PC-3 (cell line): Measurements from ENCODE around the gene MAMDC4. TPM values are rescaled to one million over a fixed set of nuclear protein-coding genes. Genes with fewer than 3 reads are reported as not detected.

Source experiments
- ATAC-seq: fragments of 200-7000 bp; cut with Tn5 transposase; 2 replicates; pipeline ENCODE4 v1.9.1; 2020; ENCODE audit warnings: mild to moderate bottlenecking, moderate library complexity
- BruUV-seq: library from RNA; stranded (reverse); fragments of 400-500 nt; replicated peaks from 2 replicates; lab custom pipeline; 2021; lab: Mats Ljungman, UMichigan
- CTCF ChIA-PET: fragments of 300-600 bp; sonication (Branson Sonifier 250); formaldehyde crosslinking; loops from one replicate; lab custom pipeline; 2022; ENCODE audit warnings: antibody characterized with exemption; lab: Charles Lee
- POLR2A ChIA-PET: fragments of 300-600 bp; sonication (Branson Sonifier 250); formaldehyde crosslinking; loops from one replicate; lab custom pipeline; 2022; ENCODE audit warnings: antibody characterized with exemption; ENCODE audit not compliant: unreplicated experiment; lab: Charles Lee
- DNase-seq: peaks from one replicate; pipeline ENCODE4 v3.0.0-alpha.2; 2015
- H2AFZ ChIP-seq: fragments of 300-600 bp; sonication (generic); 2 replicates; pipeline ENCODE4 v1.6.0; 2016; ENCODE audit warnings: antibody characterized with exemption, low read length
- H3F3A ChIP-seq: fragments of 300-600 bp; sonication (generic); one replicate; pipeline ENCODE4 v1.6.0; 2017; ENCODE audit warnings: antibody characterized with exemption, low read length, control low read depth, mild to moderate bottlenecking; ENCODE audit not compliant: unreplicated experiment
- H3K27ac ChIP-seq: fragments of 300-600 bp; sonication (generic); 2 replicates; pipeline ENCODE4 v1.5.1; 2016; ENCODE audit warnings: mild to moderate bottlenecking, low read length
- H3K27me3 ChIP-seq: fragments of 300-600 bp; sonication (generic); 2 replicates; pipeline ENCODE4 v1.6.1; 2016; ENCODE audit warnings: low read length, mixed read lengths
- H3K36me3 ChIP-seq: fragments of 300-600 bp; sonication (generic); 2 replicates; pipeline ENCODE4 v1.6.1; 2016; ENCODE audit warnings: low read depth, mixed run types, low read length, mixed read lengths
- H3K4me1 ChIP-seq: fragments of 300-600 bp; sonication (generic); 2 replicates; pipeline ENCODE4 v1.5.1; 2016; ENCODE audit warnings: low read length; ENCODE audit not compliant: insufficient read depth
- H3K4me2 ChIP-seq: fragments of 300-600 bp; sonication (generic); 2 replicates; pipeline ENCODE4 v1.6.0; 2016; ENCODE audit warnings: low read length
- H3K4me3 ChIP-seq: fragments of 300-600 bp; sonication (generic); 2 replicates; pipeline ENCODE4 v1.5.1; 2016; ENCODE audit warnings: mild to moderate bottlenecking, low read length, mixed read lengths
- H3K79me2 ChIP-seq: fragments of 300-600 bp; sonication (generic); 2 replicates; pipeline ENCODE4 v1.6.1; 2017; ENCODE audit warnings: low read length, mixed read lengths
- H3K9ac ChIP-seq: fragments of 300-600 bp; sonication (generic); 2 replicates; pipeline ENCODE4 v1.6.0; 2016; ENCODE audit warnings: mild to moderate bottlenecking, low read length
- H3K9me2 ChIP-seq: fragments of 300-600 bp; sonication (generic); replicated peaks from 2 replicates; pipeline ENCODE4 v1.6.1; 2016; ENCODE audit warnings: mixed run types, low read length, mixed read lengths
- H3K9me3 ChIP-seq: fragments of 300-600 bp; sonication (generic); 2 replicates; pipeline ENCODE4 v1.6.1; 2016; ENCODE audit warnings: low read length, mixed read lengths
- H4K20me1 ChIP-seq: fragments of 300-600 bp; sonication (generic); 2 replicates; pipeline ENCODE4 v1.6.1; 2016; ENCODE audit warnings: low read length, mixed read lengths
- EZH2 ChIP-seq: fragments of 300-600 bp; sonication (generic); IDR thresholded peaks from one replicate; pipeline ENCODE4 v1.6.1; 2017; ENCODE audit warnings: antibody characterized with exemption, mild to moderate bottlenecking, low read length; ENCODE audit not compliant: unreplicated experiment
- EZH2phosphoT487 ChIP-seq: fragments of 300-600 bp; sonication (generic); IDR thresholded peaks from 2 replicates; pipeline ENCODE4 v1.6.1; 2018; ENCODE audit warnings: mild to moderate bottlenecking, antibody characterized with exemption, low read length, borderline replicate concordance
- intact Hi-C: fragments of 100-400 bp; cut with micrococcal nuclease; formaldehyde crosslinking; loops from 2 replicates; pipeline ENCODE4 v1.9.0; 2023
- total RNA-seq: library from RNA; depleted of rRNA; stranded (reverse); fragments of >200 nt; gene quantifications from 2 replicates; pipeline ENCODE4 v1.2.3, GENCODE V29; 2014
- TF ChIP-seq, protein P1 (sequence below): fragments of 300-600 bp; sonication (generic); conservative IDR thresholded peaks from 2 replicates; pipeline ENCODE4 v1.5.1; 2017; ENCODE audit warnings: antibody characterized with exemption, low read depth, mild to moderate bottlenecking, low read length

MAMDC4 gene
- total RNA-seq, 1 experiment from 2014 or later, result 3.0 TPM

DNA sequence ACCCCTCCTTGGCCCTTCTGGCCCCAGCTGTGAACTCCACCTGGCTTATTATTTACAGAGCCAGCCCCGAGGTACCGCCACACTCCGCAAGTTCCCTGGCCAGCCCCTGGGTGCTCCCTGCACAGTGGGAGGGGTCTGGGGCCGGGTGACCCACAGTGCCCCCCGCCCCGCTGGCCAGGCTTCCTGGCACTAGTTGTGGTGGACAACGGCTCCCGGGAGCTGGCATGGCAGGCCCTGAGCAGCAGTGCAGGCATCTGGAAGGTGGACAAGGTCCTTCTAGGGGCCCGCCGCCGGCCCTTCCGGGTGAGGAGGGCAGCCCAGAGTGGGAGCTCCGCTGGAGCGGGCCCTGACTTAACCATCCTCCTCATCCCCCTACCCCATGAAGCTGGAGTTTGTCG, 3.9 kb downstream of the MAMDC4 start:
- no peaks in the 10 kb centered on the region for H3K27me3 ChIP-seq
- intact Hi-C loops, result no loop called here
- H3K9me3 ChIP-seq, result no peaks in the 10 kb centered on the region
- no peak overlapping the region for H3K4me2 ChIP-seq
- no peak overlapping the region for H3K4me3 ChIP-seq
- no peak overlapping the region for H2AFZ ChIP-seq
- H3K27ac ChIP-seq, result no peak overlapping the region
- H3F3A ChIP-seq, result no peaks in the 10 kb centered on the region
- ATAC-seq (no peak), DNase-seq (no peak)
- no peaks in the 10 kb centered on the region for H4K20me1 ChIP-seq
- TF ChIP-seq EZH2phosphoT487 (no peak), EZH2 (no peak)
- TF ChIP-seq, protein P1, sequence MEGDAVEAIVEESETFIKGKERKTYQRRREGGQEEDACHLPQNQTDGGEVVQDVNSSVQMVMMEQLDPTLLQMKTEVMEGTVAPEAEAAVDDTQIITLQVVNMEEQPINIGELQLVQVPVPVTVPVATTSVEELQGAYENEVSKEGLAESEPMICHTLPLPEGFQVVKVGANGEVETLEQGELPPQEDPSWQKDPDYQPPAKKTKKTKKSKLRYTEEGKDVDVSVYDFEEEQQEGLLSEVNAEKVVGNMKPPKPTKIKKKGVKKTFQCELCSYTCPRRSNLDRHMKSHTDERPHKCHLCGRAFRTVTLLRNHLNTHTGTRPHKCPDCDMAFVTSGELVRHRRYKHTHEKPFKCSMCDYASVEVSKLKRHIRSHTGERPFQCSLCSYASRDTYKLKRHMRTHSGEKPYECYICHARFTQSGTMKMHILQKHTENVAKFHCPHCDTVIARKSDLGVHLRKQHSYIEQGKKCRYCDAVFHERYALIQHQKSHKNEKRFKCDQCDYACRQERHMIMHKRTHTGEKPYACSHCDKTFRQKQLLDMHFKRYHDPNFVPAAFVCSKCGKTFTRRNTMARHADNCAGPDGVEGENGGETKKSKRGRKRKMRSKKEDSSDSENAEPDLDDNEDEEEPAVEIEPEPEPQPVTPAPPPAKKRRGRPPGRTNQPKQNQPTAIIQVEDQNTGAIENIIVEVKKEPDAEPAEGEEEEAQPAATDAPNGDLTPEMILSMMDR, result no peak
- H3K9ac ChIP-seq, result no peak overlapping the region
- CTCF ChIA-PET, result no interaction called here
- no peaks in the 10 kb centered on the region for H3K4me1 ChIP-seq
- no peaks in the 10 kb centered on the region for H3K79me2 ChIP-seq
- H3K36me3 ChIP-seq, result no peaks in the 10 kb centered on the region; the same call in 1 of the 2 replicates
- no peaks in the 10 kb centered on the region for H3K9me2 ChIP-seq
- POLR2A ChIA-PET, result interaction anchor here (0.5 kb wide), 1 partner anchor 78 kb away, joined by 3 read pairs; no protein-coding TSS in a partner anchor
- no TSS peak for BruUV-seq

DNA sequence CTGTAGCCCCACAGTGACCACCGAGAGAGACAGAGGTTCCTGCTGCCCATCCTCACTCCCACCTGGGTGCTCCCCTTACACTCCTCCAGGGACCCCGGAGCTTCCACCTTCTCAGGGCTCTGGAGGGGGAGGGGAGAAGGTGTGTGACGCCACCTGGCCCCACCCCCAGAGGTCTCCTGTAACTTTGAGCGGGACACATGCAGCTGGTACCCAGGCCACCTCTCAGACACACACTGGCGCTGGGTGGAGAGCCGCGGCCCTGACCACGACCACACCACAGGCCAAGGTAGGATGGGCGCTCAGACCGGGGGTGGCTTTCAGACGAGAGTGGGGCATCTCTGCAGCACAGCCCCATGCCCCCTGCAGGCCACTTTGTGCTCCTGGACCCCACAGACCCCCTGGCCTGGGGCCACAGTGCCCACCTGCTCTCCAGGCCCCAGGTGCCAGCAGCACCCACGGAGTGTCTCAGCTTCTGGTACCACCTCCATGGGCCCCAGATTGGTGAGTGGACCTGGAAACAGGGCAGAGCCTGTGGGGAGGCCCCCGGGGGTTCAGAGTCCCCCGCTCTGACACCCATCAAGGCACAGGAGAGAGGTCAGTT, 4.5 kb downstream of the MAMDC4 start:
- no peaks in the 10 kb centered on the region for H4K20me1 ChIP-seq
- no peak overlapping the region for H3K4me2 ChIP-seq
- no peaks in the 10 kb centered on the region for H3K4me1 ChIP-seq
- H3K27me3 ChIP-seq, result no peaks in the 10 kb centered on the region
- no peaks in the 10 kb centered on the region for H3K9me2 ChIP-seq
- no peaks in the 10 kb centered on the region for H3K79me2 ChIP-seq
- no peak overlapping the region for H2AFZ ChIP-seq
- H3K9ac ChIP-seq, result no peak overlapping the region
- no peaks in the 10 kb centered on the region; the same call in 1 of the 2 replicates for H3K36me3 ChIP-seq
- no peak for DNase-seq
- BruUV-seq, result no TSS peak
- no peaks in the 10 kb centered on the region for H3K9me3 ChIP-seq
- intact Hi-C loops, result no loop called here
- no peak for ATAC-seq
- no peak for TF ChIP-seq EZH2phosphoT487
- TF ChIP-seq EZH2, result no peak
- TF ChIP-seq, protein P1, result no peak
- CTCF ChIA-PET, result no interaction called here
- no peaks in the 10 kb centered on the region for H3F3A ChIP-seq
- H3K27ac ChIP-seq, result no peak overlapping the region
- H3K4me3 ChIP-seq, result no peak overlapping the region
- POLR2A ChIA-PET, result interaction anchor here (0.5 kb wide), 1 partner anchor 77 kb away, joined by 3 read pairs; no protein-coding TSS in a partner anchor

DNA sequence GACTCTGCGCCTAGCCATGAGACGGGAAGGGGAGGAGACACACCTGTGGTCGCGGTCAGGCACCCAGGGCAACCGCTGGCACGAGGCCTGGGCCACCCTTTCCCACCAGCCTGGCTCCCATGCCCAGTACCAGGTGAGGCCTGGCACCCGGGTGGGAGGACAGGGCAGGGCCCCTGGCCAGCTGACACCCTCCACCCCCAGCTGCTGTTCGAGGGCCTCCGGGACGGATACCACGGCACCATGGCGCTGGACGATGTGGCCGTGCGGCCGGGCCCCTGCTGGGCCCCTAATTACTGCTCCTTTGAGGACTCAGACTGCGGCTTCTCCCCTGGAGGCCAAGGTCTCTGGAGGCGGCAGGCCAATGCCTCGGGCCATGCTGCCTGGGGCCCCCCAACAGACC, 5.0 kb downstream of the MAMDC4 start:
- no peak overlapping the region for H3K4me2 ChIP-seq
- no peak overlapping the region for H3K4me3 ChIP-seq
- no peaks in the 10 kb centered on the region for H3K9me2 ChIP-seq
- H3F3A ChIP-seq, result no peaks in the 10 kb centered on the region
- DNase-seq (no peak), ATAC-seq (no peak)
- TF ChIP-seq EZH2, result no peak
- TF ChIP-seq, protein P1, result no peak
- TF ChIP-seq EZH2phosphoT487, result no peak
- BruUV-seq, result no TSS peak
- no peaks in the 10 kb centered on the region for H3K9me3 ChIP-seq
- H3K79me2 ChIP-seq, result no peaks in the 10 kb centered on the region
- H3K36me3 ChIP-seq, result no peaks in the 10 kb centered on the region; the same call in 1 of the 2 replicates
- ChIA-PET CTCF (no interaction called here), POLR2A (no interaction called here)
- no peak overlapping the region for H3K27ac ChIP-seq
- no peaks in the 10 kb centered on the region for H4K20me1 ChIP-seq
- no peak overlapping the region for H2AFZ ChIP-seq
- no peaks in the 10 kb centered on the region for H3K27me3 ChIP-seq
- intact Hi-C loops, result no loop called here
- H3K9ac ChIP-seq, result no peak overlapping the region
- H3K4me1 ChIP-seq, result no peaks in the 10 kb centered on the region
